MG63 (cell line): Measurements from ENCODE around the gene UVRAG. TPM values are rescaled to one million over a fixed set of nuclear protein-coding genes. Genes with fewer than 3 reads are reported as not detected.
A peak's percentile ranks its signal among the peaks of the same experiment; 100 is the strongest.

ENCODE experiments used
- DNase-seq: peaks from one replicate; pipeline ENCODE4 v3.0.0-alpha.2; 2020
- H3K27me3 ChIP-seq: fragments of 250-450 bp; sonication (Bioruptor Pico); 2 replicates; pipeline ENCODE4 v1.5.1; 2020; ENCODE audit warnings: mild to moderate bottlenecking, moderate library complexity
- H3K36me3 ChIP-seq: fragments of 250-450 bp; sonication (Bioruptor Pico); 2 replicates; pipeline ENCODE4 v1.5.1; 2020; ENCODE audit warnings: mild to moderate bottlenecking, moderate library complexity
- H3K4me3 ChIP-seq: fragments of 250-450 bp; sonication (Bioruptor Pico); 2 replicates; pipeline ENCODE4 v1.5.1; 2020; ENCODE audit warnings: mild to moderate bottlenecking, moderate library complexity
- H3K9me3 ChIP-seq: fragments of 250-450 bp; sonication (Bioruptor Pico); 2 replicates; pipeline ENCODE4 v1.5.1; 2020; ENCODE audit warnings: mild to moderate bottlenecking, moderate library complexity
- total RNA-seq: library from RNA; depleted of rRNA; stranded (reverse); fragments of >200 nt; shearing (Covaris generic); gene quantifications from 2 replicates; pipeline ENCODE4 v1.2.3, GENCODE V29; 2014; ENCODE audit warnings: low replicate concordance

Gene UVRAG
- total RNA-seq, 1 experiment from 2014 or later: 6.9 TPM

GRCh38 chr11:76152086-76152681 is 337.2 kb downstream of the UVRAG start:
- H3K36me3 ChIP-seq: no peaks in the 10 kb centered on the region
- no peaks in the 10 kb centered on the region for H3K27me3 ChIP-seq
- H3K4me3 ChIP-seq: peak overlapping the region; percentile 39
- DNase-seq: peak; percentile 80
- H3K9me3 ChIP-seq: no peaks in the 10 kb centered on the region

GRCh38 chr11:76152741-76153570 is 337.9 kb downstream of the UVRAG start:
- no peaks in the 10 kb centered on the region for H3K9me3 ChIP-seq
- no peak for DNase-seq
- no peak overlapping the region for H3K4me3 ChIP-seq
- no peaks in the 10 kb centered on the region for H3K27me3 ChIP-seq
- H3K36me3 ChIP-seq: no peaks in the 10 kb centered on the region

DNA sequence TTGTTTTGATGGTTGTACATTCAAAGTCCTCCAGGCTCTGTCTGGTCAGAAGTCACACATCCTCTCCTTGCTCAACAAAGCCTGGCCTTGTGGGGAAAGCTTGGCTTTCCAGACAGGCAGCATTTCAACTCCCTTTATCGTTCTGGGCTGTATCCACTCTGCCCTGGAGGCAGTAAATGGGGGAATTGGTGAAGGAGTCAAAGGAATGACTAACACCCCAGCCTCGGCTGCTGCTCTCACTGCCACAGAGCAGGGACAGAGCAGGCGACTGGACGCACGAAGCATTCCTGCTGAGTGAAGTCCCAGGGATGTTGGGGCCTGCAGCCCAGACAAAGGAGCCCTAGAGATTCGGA is 338.5 kb downstream of the UVRAG start:
- Histone ChIP-seq H3K9me3 (no peaks in the 10 kb centered on the region), H3K27me3 (no peaks in the 10 kb centered on the region), H3K36me3 (no peaks in the 10 kb centered on the region), H3K4me3 (no peak overlapping the region)
- no peak for DNase-seq

GRCh38 chr11:76155500-76156227 is 340.7 kb downstream of the UVRAG start:
- no peak overlapping the region for H3K4me3 ChIP-seq
- DNase-seq: no peak
- no peaks in the 10 kb centered on the region for H3K27me3 ChIP-seq
- H3K36me3 ChIP-seq: no peaks in the 10 kb centered on the region
- no peaks in the 10 kb centered on the region for H3K9me3 ChIP-seq

GRCh38 chr11:76156971-76157427 is 342.0 kb downstream of the UVRAG start:
- Histone ChIP-seq H3K27me3 (no peaks in the 10 kb centered on the region), H3K36me3 (no peaks in the 10 kb centered on the region), H3K4me3 (no peak overlapping the region), H3K9me3 (no peaks in the 10 kb centered on the region)
- DNase-seq: no peak

GRCh38 chr11:76157891-76158290 is 342.9 kb downstream of the UVRAG start:
- H3K36me3 ChIP-seq: no peaks in the 10 kb centered on the region
- H3K4me3 ChIP-seq: no peak overlapping the region
- H3K9me3 ChIP-seq: no peaks in the 10 kb centered on the region
- H3K27me3 ChIP-seq: no peaks in the 10 kb centered on the region
- no peak for DNase-seq

GRCh38 chr11:76158394-76159302 is 343.6 kb downstream of the UVRAG start:
- no peaks in the 10 kb centered on the region for H3K27me3 ChIP-seq
- H3K36me3 ChIP-seq: no peaks in the 10 kb centered on the region
- no peaks in the 10 kb centered on the region for H3K9me3 ChIP-seq
- no peak for DNase-seq
- H3K4me3 ChIP-seq: no peak overlapping the region

GRCh38 chr11:76159303-76159937 is 344.4 kb downstream of the UVRAG start:
- no peak overlapping the region for H3K4me3 ChIP-seq
- H3K9me3 ChIP-seq: no peaks in the 10 kb centered on the region
- no peaks in the 10 kb centered on the region for H3K36me3 ChIP-seq
- no peaks in the 10 kb centered on the region for H3K27me3 ChIP-seq
- no peak for DNase-seq

- Histone ChIP-seq H3K36me3 (no peaks in the 10 kb centered on the region), H3K27me3 (no peaks in the 10 kb centered on the region), H3K4me3 (no peak overlapping the region), H3K9me3 (no peaks in the 10 kb centered on the region)
- DNase-seq: no peak
Observed at GRCh38 chr11:76159983-76160661, 345.1 kb downstream of the UVRAG start.

DNA sequence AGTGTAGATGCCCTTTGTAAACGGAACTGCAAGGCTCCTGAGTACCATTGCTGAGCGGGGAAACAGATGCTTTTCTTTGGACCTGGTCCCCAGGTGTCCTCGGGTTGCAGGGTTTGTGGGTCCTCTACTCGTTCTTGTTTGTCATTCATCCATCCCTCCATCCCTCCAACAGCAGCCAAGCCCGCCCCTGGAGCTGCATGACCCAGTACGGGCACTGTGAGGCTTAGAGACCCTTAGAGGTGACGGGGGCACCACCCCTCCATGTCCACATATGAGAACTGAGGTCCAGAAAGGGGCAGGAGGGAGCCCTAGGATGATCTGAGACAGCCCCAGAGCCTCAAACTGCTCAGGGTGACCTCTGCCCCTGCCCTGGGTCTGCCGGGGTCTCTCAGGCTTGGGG is 345.8 kb downstream of the UVRAG start:
- no peaks in the 10 kb centered on the region for H3K27me3 ChIP-seq

GRCh38 chr11:76161261-76161961 is 346.4 kb downstream of the UVRAG start:
- H3K9me3 ChIP-seq: no peaks in the 10 kb centered on the region
- H3K36me3 ChIP-seq: no peaks in the 10 kb centered on the region
- no peaks in the 10 kb centered on the region for H3K27me3 ChIP-seq
- no peak overlapping the region for H3K4me3 ChIP-seq
- no peak for DNase-seq

More for the DNA sequence above, 345.8 kb downstream of the UVRAG start:
- Histone ChIP-seq H3K4me3 (no peak overlapping the region), H3K9me3 (no peaks in the 10 kb centered on the region), H3K36me3 (no peaks in the 10 kb centered on the region)
- DNase-seq: no peak

DNA sequence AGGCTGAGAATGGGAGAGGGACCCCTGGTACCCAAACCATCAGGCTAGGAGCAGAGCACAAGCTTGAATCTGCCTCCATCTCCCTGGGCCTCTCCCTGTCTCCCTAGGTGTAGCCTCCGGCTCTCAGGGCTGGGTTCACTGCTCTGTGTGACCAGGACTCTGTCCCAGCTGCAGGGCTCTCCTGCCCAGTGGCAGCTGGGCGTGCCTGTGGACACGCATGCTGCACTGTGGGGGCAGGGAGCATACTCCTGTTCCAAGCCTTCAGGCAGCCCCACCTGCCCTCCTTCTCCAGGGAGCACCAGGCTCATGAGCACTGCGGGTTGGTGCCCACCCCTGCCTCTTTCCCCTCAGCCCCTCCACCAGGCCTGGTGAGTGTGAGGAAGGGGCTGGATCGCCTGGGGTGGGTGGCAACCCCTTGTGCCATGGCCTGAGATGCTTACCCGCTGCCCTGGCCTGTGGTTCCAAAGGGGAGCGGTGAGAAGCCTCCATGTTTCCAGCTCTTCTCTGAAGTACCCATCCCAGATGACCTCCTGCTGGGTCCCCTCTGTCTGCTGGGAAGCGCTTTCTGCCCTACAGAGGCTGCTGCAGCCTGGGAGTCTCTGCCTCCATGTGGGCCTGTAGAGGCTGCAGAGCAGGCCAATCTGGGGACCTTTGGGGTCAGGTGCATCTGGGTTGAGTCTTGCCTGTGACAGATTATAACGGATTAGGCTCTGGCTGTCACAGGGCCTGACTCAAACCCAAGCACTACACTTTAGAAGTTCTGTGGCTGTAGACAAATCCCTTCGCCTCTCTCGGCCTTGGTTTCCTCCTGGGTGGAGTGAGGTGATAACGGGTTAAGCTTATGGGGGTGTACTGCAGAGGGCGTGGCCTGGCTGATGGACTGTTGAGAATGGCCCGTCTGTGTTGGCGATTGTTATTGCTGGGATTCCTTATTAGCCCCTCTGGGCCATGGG is 347.6 kb downstream of the UVRAG start:
- Histone ChIP-seq H3K27me3 (no peaks in the 10 kb centered on the region), H3K9me3 (no peaks in the 10 kb centered on the region), H3K4me3 (no peak overlapping the region), H3K36me3 (no peaks in the 10 kb centered on the region)
- no peak for DNase-seq

DNA sequence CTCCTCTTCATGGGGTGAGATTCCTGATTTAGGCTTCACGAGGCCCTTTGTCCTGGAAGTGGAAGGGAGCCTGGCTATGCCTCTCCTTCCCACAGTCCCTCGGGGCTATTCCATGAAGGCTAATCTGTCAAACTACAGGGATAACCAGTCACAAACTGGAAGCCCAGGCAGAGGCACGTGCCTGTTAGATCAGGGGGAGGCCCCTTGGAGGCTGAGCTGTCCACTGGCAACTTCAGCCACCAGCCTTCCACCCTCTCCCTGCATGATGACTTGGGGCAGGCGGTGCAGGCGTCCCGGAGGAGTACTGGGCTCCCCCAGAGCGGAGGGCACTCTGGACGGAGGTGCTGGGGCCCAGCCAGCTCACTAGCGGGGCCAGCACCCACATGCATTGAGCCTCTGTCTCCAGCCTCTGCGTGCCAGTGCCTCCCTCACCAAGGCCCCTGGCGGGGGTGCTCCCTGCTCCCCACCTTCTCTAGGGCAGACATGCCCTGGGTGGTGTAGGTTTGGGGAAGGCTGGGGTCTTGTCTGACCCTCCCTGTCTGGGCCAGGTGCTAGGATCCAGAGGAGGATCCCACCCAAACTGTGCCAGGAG is 348.4 kb downstream of the UVRAG start:
- Histone ChIP-seq H3K9me3 (no peaks in the 10 kb centered on the region), H3K27me3 (no peaks in the 10 kb centered on the region), H3K36me3 (no peaks in the 10 kb centered on the region), H3K4me3 (no peak overlapping the region)
- DNase-seq: no peak

DNA sequence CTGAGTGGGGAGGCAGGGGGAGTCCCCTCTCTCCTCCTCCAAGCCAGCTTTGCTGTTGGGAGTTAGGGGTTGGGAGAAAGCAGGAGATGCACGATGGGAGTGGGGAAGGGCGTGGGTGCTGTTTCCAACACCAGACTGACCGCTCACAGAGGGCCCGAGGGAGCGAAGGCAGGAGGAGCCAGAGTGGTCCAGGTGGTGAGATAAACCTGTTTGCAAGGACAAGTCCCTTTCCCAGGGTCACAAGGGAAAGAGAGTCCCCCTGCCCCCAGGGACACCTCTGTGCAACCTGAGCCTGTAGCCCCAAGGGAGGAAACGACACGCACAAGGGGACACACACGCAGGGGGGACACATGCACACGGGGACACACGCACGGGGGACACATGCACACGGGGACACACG is 349.1 kb downstream of the UVRAG start:
- H3K27me3 ChIP-seq: no peaks in the 10 kb centered on the region

More for the DNA sequence above, 349.1 kb downstream of the UVRAG start:
- Histone ChIP-seq H3K9me3 (no peaks in the 10 kb centered on the region), H3K36me3 (no peaks in the 10 kb centered on the region), H3K4me3 (no peak overlapping the region)
- DNase-seq: no peak
